ENCODE results near the gene NCK1.

NCK1 gene

DNA sequence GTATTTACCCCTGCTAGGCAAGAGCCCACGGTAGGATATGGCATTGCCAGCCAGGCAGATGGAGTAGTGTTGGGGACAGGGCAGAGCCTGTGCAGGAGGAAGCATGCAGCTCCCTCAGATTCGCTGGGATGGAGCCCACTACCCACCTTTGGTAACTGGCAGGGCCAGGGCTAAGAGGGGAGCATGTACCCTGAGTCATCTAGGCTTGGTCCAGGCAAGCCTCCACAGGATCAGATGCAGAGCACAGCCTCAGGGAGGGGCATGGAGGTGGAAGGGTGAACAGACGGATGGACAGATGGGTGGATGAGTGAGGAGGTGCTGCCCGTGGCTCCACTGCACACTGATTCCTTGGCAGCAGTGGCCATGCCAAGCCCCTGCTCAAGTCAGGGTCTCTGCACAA, 128.8 kb downstream of the NCK1 start:
- DNase-seq: no peak

DNA sequence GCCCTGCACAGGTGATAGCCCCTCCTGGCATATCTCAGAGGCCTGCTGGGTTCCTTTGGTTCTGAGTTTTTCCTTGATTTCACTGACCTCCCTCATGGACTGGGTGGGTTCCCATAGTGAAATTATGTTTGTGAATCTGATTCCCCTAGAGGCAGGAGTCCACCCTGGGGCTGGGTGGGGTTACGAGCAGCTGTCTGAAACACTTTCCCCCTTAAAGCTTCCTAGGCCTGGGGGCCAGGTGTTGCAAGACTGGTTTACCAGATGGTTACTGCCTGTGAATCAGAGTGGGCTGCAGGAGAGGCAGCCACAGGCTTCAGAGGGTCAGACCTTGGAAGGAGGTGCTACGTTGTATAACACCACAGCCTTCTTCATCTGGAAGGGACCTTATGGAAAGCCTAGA, 130.1 kb downstream of the NCK1 start:
- no peak for DNase-seq

DNA sequence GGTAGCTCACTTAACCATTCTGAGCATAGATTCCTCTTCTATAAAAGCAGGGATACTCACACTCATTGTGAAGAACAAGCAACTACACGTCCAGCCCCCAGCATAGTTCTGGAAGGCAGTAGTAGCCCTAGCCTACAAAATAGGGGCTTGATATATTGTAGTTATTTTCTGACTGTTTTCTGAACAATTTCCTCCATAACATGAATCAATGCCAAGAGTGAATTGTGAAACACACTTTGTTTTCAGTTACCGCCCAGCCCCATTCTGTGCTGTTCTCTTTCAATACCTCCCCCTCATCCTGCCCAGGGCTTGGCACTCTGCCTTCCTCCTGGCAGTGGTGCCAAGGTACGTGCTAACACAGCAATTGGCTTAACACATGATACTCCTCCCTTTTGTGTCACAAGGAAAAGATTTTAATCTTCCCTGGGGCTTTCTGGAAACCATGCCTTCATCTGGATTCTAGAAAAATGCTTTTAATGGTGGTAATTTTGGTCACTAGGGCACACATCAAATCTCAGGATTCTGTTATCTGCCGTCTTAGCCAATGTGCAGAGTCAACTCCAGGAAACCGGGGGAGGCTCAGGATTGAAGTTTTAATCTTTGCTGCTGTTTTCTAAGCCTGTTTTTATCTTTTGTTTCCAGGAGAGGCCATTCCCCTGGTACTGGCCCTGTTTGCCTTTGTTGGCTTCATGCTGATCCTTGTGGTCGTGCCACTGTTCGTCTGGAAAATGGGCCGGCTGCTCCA, 132.9 kb downstream of the NCK1 start:
- no peak for DNase-seq

DNA sequence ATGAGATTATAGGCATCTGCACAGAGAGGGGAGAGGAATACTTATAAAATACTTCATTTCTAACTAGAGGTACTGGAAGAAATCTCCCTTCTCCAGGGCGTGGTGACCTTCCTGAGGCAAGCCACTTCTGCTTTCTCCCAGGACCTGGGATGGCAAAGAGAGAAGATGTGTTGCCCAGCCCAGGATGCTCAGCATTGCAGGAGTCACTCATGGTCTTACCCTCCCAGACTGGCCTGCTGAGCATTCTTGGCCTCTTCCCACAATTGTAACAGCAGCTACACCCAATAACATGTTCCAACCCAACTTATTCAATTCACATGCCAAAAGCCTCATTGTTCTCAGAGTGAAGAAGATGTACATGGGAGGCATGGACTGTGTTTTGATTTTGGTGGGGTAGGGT, 133.6 kb downstream of the NCK1 start:
- DNase-seq: no peak
